ENCODE results near the gene VRK3.

GRCh38 chr19:49976496-49976895 is 48.7 kb downstream of the VRK3 start:
- TF ChIP-seq CTCF (IDR thresholded peaks at IDR 0.05) (no peak), EP300 (IDR thresholded peaks at IDR 0.05) (no peak), POLR2AphosphoS5 (IDR thresholded peaks at IDR 0.05) (no peak), POLR2A (IDR thresholded peaks at IDR 0.05) (no peak)

Data from upper lobe of left lung (tissue), 4 donors.